ENCODE data around the gene LILRA5.

DNA sequence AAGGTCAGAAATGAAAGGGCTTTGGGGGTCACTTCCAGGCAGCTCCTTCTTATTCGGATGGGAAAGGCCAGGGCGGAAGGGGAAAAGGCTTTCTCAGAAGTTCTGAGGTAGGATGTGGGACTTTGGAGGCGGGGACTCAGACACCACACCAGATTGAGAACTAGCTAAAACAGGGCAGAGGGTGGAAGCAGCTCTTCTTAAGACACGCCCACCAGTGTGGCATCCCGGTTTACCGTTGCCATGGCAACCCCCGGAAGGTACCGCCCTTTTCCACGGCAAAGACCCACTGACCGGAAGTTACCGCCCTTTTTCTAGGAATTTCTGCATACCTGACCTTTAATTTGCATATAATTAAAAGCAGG is 3.8 kb upstream of the LILRA5 start:
- TF ChIP-seq, protein P1, sequence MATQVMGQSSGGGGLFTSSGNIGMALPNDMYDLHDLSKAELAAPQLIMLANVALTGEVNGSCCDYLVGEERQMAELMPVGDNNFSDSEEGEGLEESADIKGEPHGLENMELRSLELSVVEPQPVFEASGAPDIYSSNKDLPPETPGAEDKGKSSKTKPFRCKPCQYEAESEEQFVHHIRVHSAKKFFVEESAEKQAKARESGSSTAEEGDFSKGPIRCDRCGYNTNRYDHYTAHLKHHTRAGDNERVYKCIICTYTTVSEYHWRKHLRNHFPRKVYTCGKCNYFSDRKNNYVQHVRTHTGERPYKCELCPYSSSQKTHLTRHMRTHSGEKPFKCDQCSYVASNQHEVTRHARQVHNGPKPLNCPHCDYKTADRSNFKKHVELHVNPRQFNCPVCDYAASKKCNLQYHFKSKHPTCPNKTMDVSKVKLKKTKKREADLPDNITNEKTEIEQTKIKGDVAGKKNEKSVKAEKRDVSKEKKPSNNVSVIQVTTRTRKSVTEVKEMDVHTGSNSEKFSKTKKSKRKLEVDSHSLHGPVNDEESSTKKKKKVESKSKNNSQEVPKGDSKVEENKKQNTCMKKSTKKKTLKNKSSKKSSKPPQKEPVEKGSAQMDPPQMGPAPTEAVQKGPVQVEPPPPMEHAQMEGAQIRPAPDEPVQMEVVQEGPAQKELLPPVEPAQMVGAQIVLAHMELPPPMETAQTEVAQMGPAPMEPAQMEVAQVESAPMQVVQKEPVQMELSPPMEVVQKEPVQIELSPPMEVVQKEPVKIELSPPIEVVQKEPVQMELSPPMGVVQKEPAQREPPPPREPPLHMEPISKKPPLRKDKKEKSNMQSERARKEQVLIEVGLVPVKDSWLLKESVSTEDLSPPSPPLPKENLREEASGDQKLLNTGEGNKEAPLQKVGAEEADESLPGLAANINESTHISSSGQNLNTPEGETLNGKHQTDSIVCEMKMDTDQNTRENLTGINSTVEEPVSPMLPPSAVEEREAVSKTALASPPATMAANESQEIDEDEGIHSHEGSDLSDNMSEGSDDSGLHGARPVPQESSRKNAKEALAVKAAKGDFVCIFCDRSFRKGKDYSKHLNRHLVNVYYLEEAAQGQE (IDR thresholded peaks at IDR 0.05; ENCODE audit: borderline replicate concordance), result no peak
- TF ChIP-seq CTCF (IDR thresholded peaks at IDR 0.05; ENCODE audit: poor library complexity, severe bottlenecking), result no peak
- TF ChIP-seq EZH2 (IDR thresholded peaks at IDR 0.05; ENCODE audit: borderline replicate concordance, insufficient read depth, low read length, poor library complexity, severe bottlenecking), result no peak
- no peak for TF ChIP-seq EP300 (conservative IDR thresholded peaks at IDR 0.05; ENCODE audit: poor library complexity, severe bottlenecking)
- TF ChIP-seq TAF1 (IDR thresholded peaks at IDR 0.05; ENCODE audit: low read depth), result no peak
- TF ChIP-seq POLR2AphosphoS5 (IDR thresholded peaks at IDR 0.05), result no peak
- no peak for TF ChIP-seq MXI1 (conservative IDR thresholded peaks at IDR 0.05; ENCODE audit: poor library complexity, severe bottlenecking)
